SK-N-SH treated with all-trans-retinoic acid at 6 μM for 48 hours (cell line): ENCODE data around the gene TMEM14A.

Experiments used
- ATAC-seq: fragments of 200-7000 bp; cut with Tn5 transposase; 3 replicates; pipeline ENCODE4 v1.9.1; 2020; ENCODE audit warnings: mild to moderate bottlenecking, moderate library complexity
- BACH2 ChIP-seq: fragments of 250-450 bp; sonication (Bioruptor Pico); IDR thresholded peaks from 2 replicates; pipeline ENCODE4 v1.9.0; 2021; ENCODE audit warnings: mild to moderate bottlenecking, borderline replicate concordance
- ESRRG ChIP-seq: fragments of 250-450 bp; sonication (Bioruptor Pico); IDR thresholded peaks from 2 replicates; pipeline ENCODE4 v1.6.1; 2021; ENCODE audit warnings: mild to moderate bottlenecking
- ISL1 ChIP-seq: fragments of 250-450 bp; sonication (Bioruptor Pico); IDR thresholded peaks from 2 replicates; pipeline ENCODE4 v2.1.2; 2022; ENCODE audit warnings: mild to moderate bottlenecking, moderate library complexity
- OSR1 ChIP-seq: fragments of 250-450 bp; sonication (Bioruptor Pico); IDR thresholded peaks from 2 replicates; pipeline ENCODE4 v1.8.0; 2022; ENCODE audit warnings: moderate library complexity, mild to moderate bottlenecking, inconsistent platforms
- PPARA ChIP-seq: fragments of 250-450 bp; sonication (Bioruptor Pico); IDR thresholded peaks from 2 replicates; pipeline ENCODE4 v1.5.0; 2020; ENCODE audit warnings: mild to moderate bottlenecking, borderline replicate concordance
- RARB ChIP-seq: fragments of 250-450 bp; sonication (Bioruptor Pico); IDR thresholded peaks from 2 replicates; pipeline ENCODE4 v1.8.0; 2021; ENCODE audit warnings: mild to moderate bottlenecking, moderate library complexity
- SNAI2 ChIP-seq: fragments of 250-450 bp; sonication (Bioruptor Pico); IDR thresholded peaks from 2 replicates; pipeline ENCODE4 v1.5.0; 2020; ENCODE audit warnings: mild to moderate bottlenecking, moderate library complexity
- TCF4 ChIP-seq: fragments of 250-450 bp; sonication (Bioruptor Pico); IDR thresholded peaks from 2 replicates; pipeline ENCODE4 v1.8.0; 2021; ENCODE audit warnings: mild to moderate bottlenecking, moderate library complexity, borderline replicate concordance
- TOX ChIP-seq: fragments of 250-450 bp; sonication (Bioruptor Pico); IDR thresholded peaks from 2 replicates; pipeline ENCODE4 v1.8.0; 2021; ENCODE audit warnings: mild to moderate bottlenecking, moderate library complexity, borderline replicate concordance
- ZC3H10 ChIP-seq: fragments of 250-450 bp; sonication (Bioruptor Pico); IDR thresholded peaks from 2 replicates; pipeline ENCODE4 v1.5.1; 2021; ENCODE audit warnings: mild to moderate bottlenecking, moderate library complexity
- ZFP3 ChIP-seq: fragments of 250-450 bp; sonication (Bioruptor Pico); IDR thresholded peaks from 2 replicates; pipeline ENCODE4 v1.5.0; 2020; ENCODE audit warnings: mild to moderate bottlenecking, moderate library complexity
- ZFP30 ChIP-seq: fragments of 450-650 bp; formaldehyde crosslinking; IDR thresholded peaks from 2 replicates; pipeline ENCODE4 v1.5.0; 2022; ENCODE audit warnings: mild to moderate bottlenecking, moderate library complexity
- ZNF70 ChIP-seq: fragments of 450-650 bp; formaldehyde crosslinking; IDR thresholded peaks from 2 replicates; pipeline ENCODE4 v1.5.0; 2020; ENCODE audit warnings: mild to moderate bottlenecking, moderate library complexity
- ZNF8 ChIP-seq: fragments of 450-650 bp; formaldehyde crosslinking; IDR thresholded peaks from 2 replicates; pipeline ENCODE4 v1.5.0; 2020; ENCODE audit warnings: mild to moderate bottlenecking, moderate library complexity
- TF ChIP-seq, protein P1 (sequence below): fragments of 250-450 bp; sonication (Bioruptor Pico); IDR thresholded peaks from 2 replicates; pipeline ENCODE4 v1.5.0; 2020; ENCODE audit warnings: mild to moderate bottlenecking, moderate library complexity
- TF ChIP-seq, protein P2 (sequence below): fragments of 250-450 bp; sonication (Bioruptor Pico); IDR thresholded peaks from 2 replicates; pipeline ENCODE4 v1.5.1; 2020; ENCODE audit warnings: low read depth, mild to moderate bottlenecking, moderate library complexity
- TF ChIP-seq, protein P3 (sequence below): fragments of 250-450 bp; sonication (Bioruptor Pico); IDR thresholded peaks from 2 replicates; pipeline ENCODE4 v1.8.0; 2021; ENCODE audit warnings: low read depth, mild to moderate bottlenecking, moderate library complexity, borderline replicate concordance
- TF ChIP-seq, protein P4 (sequence below): fragments of 250-450 bp; sonication (Bioruptor Pico); IDR thresholded peaks from 2 replicates; pipeline ENCODE4 v1.8.0; 2020; ENCODE audit warnings: mild to moderate bottlenecking, moderate library complexity, borderline replicate concordance
- TF ChIP-seq, protein P5 (sequence below): fragments of 250-450 bp; sonication (Bioruptor Pico); IDR thresholded peaks from 2 replicates; pipeline ENCODE4 v1.5.1; 2021; ENCODE audit warnings: mild to moderate bottlenecking, moderate library complexity

Gene TMEM14A

DNA sequence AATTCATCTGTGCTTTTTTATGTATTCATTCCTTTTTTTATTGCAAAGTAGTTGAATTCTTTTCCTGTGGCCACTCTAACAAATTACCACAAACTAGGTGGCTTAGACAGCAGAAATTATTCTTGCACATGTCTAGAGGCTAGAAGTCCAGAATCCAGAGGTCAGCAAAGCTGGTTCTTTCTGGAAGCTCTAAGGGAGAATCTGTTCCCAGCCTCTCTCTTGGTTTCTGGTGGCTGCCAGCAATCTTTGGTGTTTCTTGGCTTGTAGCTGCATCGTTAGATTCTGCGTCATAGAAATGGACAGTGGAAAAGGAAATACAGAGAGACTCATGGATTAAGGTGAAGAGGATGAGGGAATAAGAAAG, 53.1 kb downstream of the TMEM14A start:
- TF ChIP-seq, protein P1, sequence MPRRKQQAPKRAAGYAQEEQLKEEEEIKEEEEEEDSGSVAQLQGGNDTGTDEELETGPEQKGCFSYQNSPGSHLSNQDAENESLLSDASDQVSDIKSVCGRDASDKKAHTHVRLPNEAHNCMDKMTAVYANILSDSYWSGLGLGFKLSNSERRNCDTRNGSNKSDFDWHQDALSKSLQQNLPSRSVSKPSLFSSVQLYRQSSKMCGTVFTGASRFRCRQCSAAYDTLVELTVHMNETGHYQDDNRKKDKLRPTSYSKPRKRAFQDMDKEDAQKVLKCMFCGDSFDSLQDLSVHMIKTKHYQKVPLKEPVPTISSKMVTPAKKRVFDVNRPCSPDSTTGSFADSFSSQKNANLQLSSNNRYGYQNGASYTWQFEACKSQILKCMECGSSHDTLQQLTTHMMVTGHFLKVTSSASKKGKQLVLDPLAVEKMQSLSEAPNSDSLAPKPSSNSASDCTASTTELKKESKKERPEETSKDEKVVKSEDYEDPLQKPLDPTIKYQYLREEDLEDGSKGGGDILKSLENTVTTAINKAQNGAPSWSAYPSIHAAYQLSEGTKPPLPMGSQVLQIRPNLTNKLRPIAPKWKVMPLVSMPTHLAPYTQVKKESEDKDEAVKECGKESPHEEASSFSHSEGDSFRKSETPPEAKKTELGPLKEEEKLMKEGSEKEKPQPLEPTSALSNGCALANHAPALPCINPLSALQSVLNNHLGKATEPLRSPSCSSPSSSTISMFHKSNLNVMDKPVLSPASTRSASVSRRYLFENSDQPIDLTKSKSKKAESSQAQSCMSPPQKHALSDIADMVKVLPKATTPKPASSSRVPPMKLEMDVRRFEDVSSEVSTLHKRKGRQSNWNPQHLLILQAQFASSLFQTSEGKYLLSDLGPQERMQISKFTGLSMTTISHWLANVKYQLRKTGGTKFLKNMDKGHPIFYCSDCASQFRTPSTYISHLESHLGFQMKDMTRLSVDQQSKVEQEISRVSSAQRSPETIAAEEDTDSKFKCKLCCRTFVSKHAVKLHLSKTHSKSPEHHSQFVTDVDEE = no peak
- TF ChIP-seq TOX (CRISPR knock-in tag) = no peak
- TF ChIP-seq, protein P2, sequence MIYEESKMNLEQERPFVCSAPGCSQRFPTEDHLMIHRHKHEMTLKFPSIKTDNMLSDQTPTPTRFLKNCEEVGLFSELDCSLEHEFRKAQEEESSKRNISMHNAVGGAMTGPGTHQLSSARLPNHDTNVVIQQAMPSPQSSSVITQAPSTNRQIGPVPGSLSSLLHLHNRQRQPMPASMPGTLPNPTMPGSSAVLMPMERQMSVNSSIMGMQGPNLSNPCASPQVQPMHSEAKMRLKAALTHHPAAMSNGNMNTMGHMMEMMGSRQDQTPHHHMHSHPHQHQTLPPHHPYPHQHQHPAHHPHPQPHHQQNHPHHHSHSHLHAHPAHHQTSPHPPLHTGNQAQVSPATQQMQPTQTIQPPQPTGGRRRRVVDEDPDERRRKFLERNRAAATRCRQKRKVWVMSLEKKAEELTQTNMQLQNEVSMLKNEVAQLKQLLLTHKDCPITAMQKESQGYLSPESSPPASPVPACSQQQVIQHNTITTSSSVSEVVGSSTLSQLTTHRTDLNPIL = no peak
- TF ChIP-seq ZFP30 (CRISPR knock-in tag) = no peak
- no peak for TF ChIP-seq PPARA (CRISPR knock-in tag)
- TF ChIP-seq, protein P3, sequence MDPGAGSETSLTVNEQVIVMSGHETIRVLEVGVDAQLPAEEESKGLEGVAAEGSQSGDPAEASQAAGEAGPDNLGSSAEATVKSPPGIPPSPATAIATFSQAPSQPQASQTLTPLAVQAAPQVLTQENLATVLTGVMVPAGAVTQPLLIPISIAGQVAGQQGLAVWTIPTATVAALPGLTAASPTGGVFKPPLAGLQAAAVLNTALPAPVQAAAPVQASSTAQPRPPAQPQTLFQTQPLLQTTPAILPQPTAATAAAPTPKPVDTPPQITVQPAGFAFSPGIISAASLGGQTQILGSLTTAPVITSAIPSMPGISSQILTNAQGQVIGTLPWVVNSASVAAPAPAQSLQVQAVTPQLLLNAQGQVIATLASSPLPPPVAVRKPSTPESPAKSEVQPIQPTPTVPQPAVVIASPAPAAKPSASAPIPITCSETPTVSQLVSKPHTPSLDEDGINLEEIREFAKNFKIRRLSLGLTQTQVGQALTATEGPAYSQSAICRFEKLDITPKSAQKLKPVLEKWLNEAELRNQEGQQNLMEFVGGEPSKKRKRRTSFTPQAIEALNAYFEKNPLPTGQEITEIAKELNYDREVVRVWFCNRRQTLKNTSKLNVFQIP (CRISPR knock-in tag) = no peak
- no peak for TF ChIP-seq OSR1
- no peak for TF ChIP-seq BACH2 (CRISPR knock-in tag)
- TF ChIP-seq SNAI2 (CRISPR knock-in tag) = no peak
- no peak for TF ChIP-seq RARB (CRISPR knock-in tag)
- TF ChIP-seq ZNF70 = no peak
- peak; percentile 43 for ATAC-seq

DNA sequence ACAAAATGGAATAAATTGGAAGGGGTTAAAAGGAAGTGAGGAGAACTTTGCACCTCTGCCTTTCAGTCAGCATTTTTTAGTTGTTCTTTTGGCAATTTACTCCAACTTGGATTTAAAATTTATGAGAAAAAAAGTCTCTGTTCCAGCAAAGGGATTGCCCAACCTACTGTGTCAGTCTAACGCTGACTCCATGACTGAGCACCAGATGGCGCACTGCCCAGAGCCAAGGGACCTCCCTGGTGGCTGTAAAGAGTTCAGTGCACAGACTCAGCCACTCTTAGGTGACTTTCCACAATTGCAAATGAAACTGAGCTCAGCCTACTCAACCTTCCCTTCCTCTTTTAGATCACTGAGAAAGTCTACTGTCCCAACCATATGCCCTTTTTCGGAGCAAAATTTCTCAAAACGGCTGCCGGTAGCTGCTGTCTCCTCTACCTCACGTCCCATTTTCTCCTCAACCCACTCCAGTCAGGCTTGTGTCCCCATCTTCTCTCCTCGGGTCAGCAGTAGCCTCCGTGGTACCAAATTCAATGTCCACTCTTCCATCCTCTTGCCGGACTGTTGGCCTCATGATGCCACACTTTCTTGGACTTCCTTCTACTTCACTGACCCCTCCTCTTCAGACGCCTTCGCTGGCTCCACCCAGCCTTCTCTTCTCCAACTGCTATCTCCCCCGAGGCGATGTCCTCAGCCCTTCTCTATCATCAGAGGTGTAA, 53.7 kb downstream of the TMEM14A start:
- TF ChIP-seq TCF4 (CRISPR knock-in tag) (no peak), ZFP3 (CRISPR knock-in tag) (no peak), ZNF8 (no peak), BACH2 (CRISPR knock-in tag) (no peak), ISL1 (CRISPR knock-in tag) (no peak), RARB (CRISPR knock-in tag) (no peak), ESRRG (CRISPR knock-in tag) (no peak), ZFP30 (CRISPR knock-in tag) (no peak), SNAI2 (CRISPR knock-in tag) (no peak)
- TF ChIP-seq, protein P1 = no peak
- TF ChIP-seq, protein P4, sequence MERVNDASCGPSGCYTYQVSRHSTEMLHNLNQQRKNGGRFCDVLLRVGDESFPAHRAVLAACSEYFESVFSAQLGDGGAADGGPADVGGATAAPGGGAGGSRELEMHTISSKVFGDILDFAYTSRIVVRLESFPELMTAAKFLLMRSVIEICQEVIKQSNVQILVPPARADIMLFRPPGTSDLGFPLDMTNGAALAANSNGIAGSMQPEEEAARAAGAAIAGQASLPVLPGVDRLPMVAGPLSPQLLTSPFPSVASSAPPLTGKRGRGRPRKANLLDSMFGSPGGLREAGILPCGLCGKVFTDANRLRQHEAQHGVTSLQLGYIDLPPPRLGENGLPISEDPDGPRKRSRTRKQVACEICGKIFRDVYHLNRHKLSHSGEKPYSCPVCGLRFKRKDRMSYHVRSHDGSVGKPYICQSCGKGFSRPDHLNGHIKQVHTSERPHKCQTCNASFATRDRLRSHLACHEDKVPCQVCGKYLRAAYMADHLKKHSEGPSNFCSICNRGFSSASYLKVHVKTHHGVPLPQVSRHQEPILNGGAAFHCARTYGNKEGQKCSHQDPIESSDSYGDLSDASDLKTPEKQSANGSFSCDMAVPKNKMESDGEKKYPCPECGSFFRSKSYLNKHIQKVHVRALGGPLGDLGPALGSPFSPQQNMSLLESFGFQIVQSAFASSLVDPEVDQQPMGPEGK (CRISPR knock-in tag) = no peak
- peak; percentile 99 for ATAC-seq

DNA sequence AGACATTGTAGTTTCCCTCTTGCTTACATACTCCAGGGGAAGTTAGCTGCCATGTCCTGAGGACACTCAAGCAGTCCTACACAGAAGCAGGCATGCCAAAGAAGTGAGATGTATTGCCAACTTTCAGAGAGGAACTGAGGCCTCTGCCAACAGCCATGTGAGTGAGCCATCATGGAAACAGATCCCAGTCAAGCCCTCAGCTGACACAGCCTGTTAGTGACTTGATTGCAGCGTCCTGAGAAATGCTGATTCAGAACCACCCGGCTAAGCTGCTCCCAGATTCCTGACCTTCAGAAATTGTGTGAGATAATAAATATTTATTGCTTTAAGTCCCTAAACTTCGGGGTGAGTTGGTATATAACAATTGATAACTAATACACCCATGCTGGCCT, 54.2 kb downstream of the TMEM14A start:
- ATAC-seq = no peak
- TF ChIP-seq, protein P5, sequence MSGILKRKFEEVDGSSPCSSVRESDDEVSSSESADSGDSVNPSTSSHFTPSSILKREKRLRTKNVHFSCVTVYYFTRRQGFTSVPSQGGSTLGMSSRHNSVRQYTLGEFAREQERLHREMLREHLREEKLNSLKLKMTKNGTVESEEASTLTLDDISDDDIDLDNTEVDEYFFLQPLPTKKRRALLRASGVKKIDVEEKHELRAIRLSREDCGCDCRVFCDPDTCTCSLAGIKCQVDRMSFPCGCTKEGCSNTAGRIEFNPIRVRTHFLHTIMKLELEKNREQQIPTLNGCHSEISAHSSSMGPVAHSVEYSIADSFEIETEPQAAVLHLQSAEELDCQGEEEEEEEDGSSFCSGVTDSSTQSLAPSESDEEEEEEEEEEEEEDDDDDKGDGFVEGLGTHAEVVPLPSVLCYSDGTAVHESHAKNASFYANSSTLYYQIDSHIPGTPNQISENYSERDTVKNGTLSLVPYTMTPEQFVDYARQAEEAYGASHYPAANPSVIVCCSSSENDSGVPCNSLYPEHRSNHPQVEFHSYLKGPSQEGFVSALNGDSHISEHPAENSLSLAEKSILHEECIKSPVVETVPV (CRISPR knock-in tag) = no peak
- TF ChIP-seq ZC3H10 (CRISPR knock-in tag) (no peak), ZNF8 (no peak), TCF4 (CRISPR knock-in tag) (no peak)
- TF ChIP-seq, protein P3 (CRISPR knock-in tag) = no peak
- TF ChIP-seq, protein P2 = no peak
